Kidney epithelial cell (primary cell): Measurements from ENCODE around the gene SH3GL3. TPM values are rescaled to one million over a fixed set of nuclear protein-coding genes. Genes with fewer than 3 reads are reported as not detected.

Experiments
- DNase-seq: peaks from one replicate; pipeline ENCODE4 v3.0.0-alpha.2; 2010; ENCODE audit warnings: low read depth
- H3K27me3 ChIP-seq: 2 replicates; pipeline ENCODE4 v1.6.0; 2011; ENCODE audit warnings: low read length; ENCODE audit not compliant: control insufficient read depth, insufficient read depth
- H3K36me3 ChIP-seq: 2 replicates; pipeline ENCODE4 v1.5.1; 2011; ENCODE audit warnings: low read length; ENCODE audit not compliant: control insufficient read depth, insufficient read depth
- H3K4me3 ChIP-seq: 2 replicates; pipeline ENCODE4 v1.5.1; 2011; ENCODE audit warnings: low read depth, mild to moderate bottlenecking, control low read depth, low read length
- total RNA-seq: library from RNA; depleted of rRNA; stranded (reverse); fragments of >200 nt; gene quantifications from 2 replicates; pipeline ENCODE4 v1.2.3, GENCODE V29; 2015
- TF ChIP-seq, protein P1 (sequence below): IDR thresholded peaks from 2 replicates; pipeline ENCODE4 v1.5.1; 2011; ENCODE audit warnings: mild to moderate bottlenecking, moderate library complexity, low read length, control low read depth, inconsistent platforms; ENCODE audit not compliant: insufficient read depth, poor library complexity, severe bottlenecking

Gene SH3GL3
- total RNA-seq, 1 donor from 2014 or later: 1.0 TPM

- Histone ChIP-seq H3K27me3 (no peaks in the 10 kb centered on the region), H3K36me3 (no peaks in the 10 kb centered on the region), H3K4me3 (no peak overlapping the region)
- no peak for DNase-seq
- TF ChIP-seq, protein P1, sequence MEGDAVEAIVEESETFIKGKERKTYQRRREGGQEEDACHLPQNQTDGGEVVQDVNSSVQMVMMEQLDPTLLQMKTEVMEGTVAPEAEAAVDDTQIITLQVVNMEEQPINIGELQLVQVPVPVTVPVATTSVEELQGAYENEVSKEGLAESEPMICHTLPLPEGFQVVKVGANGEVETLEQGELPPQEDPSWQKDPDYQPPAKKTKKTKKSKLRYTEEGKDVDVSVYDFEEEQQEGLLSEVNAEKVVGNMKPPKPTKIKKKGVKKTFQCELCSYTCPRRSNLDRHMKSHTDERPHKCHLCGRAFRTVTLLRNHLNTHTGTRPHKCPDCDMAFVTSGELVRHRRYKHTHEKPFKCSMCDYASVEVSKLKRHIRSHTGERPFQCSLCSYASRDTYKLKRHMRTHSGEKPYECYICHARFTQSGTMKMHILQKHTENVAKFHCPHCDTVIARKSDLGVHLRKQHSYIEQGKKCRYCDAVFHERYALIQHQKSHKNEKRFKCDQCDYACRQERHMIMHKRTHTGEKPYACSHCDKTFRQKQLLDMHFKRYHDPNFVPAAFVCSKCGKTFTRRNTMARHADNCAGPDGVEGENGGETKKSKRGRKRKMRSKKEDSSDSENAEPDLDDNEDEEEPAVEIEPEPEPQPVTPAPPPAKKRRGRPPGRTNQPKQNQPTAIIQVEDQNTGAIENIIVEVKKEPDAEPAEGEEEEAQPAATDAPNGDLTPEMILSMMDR: no peak
Measured at GRCh38 chr15:83610901-83611685, 164.0 kb downstream of the SH3GL3 start.

DNA sequence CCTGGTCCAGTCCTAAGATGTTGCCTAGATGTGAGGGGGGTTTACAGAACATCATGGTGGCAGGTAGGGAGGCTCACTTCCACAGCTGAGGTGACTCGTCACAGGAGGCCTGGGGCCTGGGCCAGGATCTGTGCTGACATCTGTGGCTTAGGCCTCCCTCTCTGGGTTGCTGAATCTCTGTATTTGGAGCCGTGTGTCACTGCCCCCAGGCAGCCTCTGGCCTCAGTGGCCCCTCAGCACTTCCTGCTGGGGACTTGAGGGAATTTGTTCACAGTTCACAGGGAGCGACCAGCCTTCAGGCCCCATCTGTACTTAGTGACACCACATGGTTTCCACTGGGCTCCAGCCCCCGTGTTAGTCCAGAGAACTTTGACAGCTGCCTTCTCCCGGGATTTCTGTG lies 165.1 kb downstream of the SH3GL3 start:
- Histone ChIP-seq H3K36me3 (no peaks in the 10 kb centered on the region), H3K27me3 (no peaks in the 10 kb centered on the region), H3K4me3 (no peak overlapping the region)
- no peak for DNase-seq
- TF ChIP-seq, protein P1: no peak

DNA sequence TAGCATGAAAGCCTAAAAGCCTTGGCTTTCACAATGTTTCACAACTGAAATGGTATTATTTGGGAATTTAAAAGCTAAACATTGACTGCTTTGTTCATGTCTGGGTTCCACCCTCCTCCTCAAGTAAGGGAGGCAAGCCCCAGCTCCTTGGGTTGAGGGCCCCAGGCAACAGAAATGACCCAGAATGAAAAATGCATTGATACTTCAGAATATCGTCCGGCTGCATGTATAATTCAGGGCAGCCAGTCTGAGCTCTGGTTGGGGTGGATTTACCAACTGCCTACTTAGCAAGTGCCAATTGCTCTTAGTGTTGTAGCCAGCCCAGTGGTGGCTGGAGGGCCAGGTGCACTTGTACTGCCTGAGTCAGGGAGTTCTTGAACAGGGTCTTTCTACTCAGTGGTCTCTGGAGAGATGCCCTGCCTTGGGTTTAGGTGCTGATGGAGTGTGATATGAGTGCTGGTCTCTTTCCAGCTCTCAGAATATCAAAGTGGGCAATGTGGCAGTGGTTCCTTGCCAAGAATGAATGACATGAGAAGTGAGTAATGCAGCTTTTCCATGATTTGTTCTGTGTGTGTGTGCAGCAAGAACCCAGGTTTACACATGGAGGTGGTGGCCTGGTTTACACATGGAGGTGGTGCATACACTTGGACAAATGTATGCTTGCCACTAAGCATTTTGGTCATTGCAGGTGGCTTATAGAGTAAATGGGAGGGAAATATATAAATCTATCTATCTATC lies 165.9 kb downstream of the SH3GL3 start:
- DNase-seq: no peak
- Histone ChIP-seq H3K36me3 (no peaks in the 10 kb centered on the region), H3K4me3 (no peak overlapping the region), H3K27me3 (no peaks in the 10 kb centered on the region)
- TF ChIP-seq, protein P1: no peak

GRCh38 chr15:83613714-83614113 lies 166.6 kb downstream of the SH3GL3 start:
- DNase-seq: peak; percentile 34

GRCh38 chr15:83616840-83617239 lies 169.7 kb downstream of the SH3GL3 start:
- Histone ChIP-seq H3K4me3 (no peak overlapping the region), H3K27me3 (no peaks in the 10 kb centered on the region), H3K36me3 (no peaks in the 10 kb centered on the region)
- TF ChIP-seq, protein P1: no peak
- DNase-seq: no peak

More at GRCh38 chr15:83613714-83614113, 166.6 kb downstream of the SH3GL3 start:
- TF ChIP-seq, protein P1: no peak
- Histone ChIP-seq H3K4me3 (no peak overlapping the region), H3K36me3 (no peaks in the 10 kb centered on the region), H3K27me3 (no peaks in the 10 kb centered on the region)
